ENCODE data around the gene RBM47. TPM values are rescaled to one million over a fixed set of nuclear protein-coding genes. Genes with fewer than 3 reads are reported as not detected.

RBM47 gene
- total RNA-seq, 1 experiment from 2014 or later, result 0.28 TPM

GRCh38 chr4:40506492-40506891 is 123.2 kb downstream of the RBM47 start:
- no peak for DNase-seq (ENCODE audit: low spot score)
- POLR2A ChIA-PET (ENCODE audit: low non-redundant PET), result no interaction called here

DNA sequence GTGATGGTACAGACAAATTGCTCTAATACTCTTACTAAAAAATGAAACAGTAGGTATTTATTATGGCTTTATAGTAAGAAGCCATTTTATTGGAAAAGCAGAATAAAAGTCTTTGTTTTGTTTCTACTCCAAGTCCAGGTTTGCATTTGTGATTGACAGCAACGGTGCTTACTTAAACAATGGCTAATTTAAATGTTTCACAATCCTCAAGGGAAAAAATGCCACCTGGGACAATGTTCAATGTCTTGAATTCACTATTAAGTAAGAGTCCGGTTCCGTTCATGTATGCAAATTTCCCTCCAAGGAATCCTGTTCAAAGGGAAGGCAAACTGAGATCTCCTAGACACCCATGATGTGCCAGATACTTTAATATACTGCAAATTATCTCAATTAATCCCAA is 123.6 kb downstream of the RBM47 start:
- TF ChIP-seq EZH2 (IDR thresholded peaks at IDR 0.05; ENCODE audit: borderline replicate concordance, low read depth, low read length, poor library complexity, severe bottlenecking), result no peak
- TF ChIP-seq, protein P1, sequence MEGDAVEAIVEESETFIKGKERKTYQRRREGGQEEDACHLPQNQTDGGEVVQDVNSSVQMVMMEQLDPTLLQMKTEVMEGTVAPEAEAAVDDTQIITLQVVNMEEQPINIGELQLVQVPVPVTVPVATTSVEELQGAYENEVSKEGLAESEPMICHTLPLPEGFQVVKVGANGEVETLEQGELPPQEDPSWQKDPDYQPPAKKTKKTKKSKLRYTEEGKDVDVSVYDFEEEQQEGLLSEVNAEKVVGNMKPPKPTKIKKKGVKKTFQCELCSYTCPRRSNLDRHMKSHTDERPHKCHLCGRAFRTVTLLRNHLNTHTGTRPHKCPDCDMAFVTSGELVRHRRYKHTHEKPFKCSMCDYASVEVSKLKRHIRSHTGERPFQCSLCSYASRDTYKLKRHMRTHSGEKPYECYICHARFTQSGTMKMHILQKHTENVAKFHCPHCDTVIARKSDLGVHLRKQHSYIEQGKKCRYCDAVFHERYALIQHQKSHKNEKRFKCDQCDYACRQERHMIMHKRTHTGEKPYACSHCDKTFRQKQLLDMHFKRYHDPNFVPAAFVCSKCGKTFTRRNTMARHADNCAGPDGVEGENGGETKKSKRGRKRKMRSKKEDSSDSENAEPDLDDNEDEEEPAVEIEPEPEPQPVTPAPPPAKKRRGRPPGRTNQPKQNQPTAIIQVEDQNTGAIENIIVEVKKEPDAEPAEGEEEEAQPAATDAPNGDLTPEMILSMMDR (conservative IDR thresholded peaks at IDR 0.05; ENCODE audit: low read depth, low read length), result no peak
- no peaks in the 10 kb centered on the region for H3K27me3 ChIP-seq (replicated peaks; ENCODE audit: insufficient read depth, low read depth, low read length, poor library complexity)
- ChIA-PET POLR2A (ENCODE audit: low non-redundant PET) (no interaction called here), CTCF (no interaction called here)
- intact Hi-C loops (cut with micrococcal nuclease; ENCODE audit: unreplicated experiment), result no loop called here
- H3K36me3 ChIP-seq (ENCODE audit: insufficient read depth, low read length, poor library complexity, severe bottlenecking), result no peaks in the 10 kb centered on the region
- no peak overlapping the region for H3K27ac ChIP-seq (ENCODE audit: low read depth, low read length, poor library complexity, severe bottlenecking)
- BruUV-seq (replicated peaks), result no TSS peak
- H3K4me1 ChIP-seq (ENCODE audit: insufficient read depth, low read length, poor library complexity, severe bottlenecking), result no peaks in the 10 kb centered on the region
- H3K9me3 ChIP-seq (ENCODE audit: low read depth, low read length, poor library complexity, severe bottlenecking), result no peaks in the 10 kb centered on the region
- no peak overlapping the region for H3K4me3 ChIP-seq (ENCODE audit: low read depth, low read length, poor library complexity, severe bottlenecking)
- no peak for DNase-seq (ENCODE audit: low spot score)

More at GRCh38 chr4:40506492-40506891, 123.2 kb downstream of the RBM47 start:
- TF ChIP-seq, protein P1 (conservative IDR thresholded peaks at IDR 0.05; ENCODE audit: low read depth, low read length), result no peak
- no peak for TF ChIP-seq EZH2 (IDR thresholded peaks at IDR 0.05; ENCODE audit: borderline replicate concordance, low read depth, low read length, poor library complexity, severe bottlenecking)
- Histone ChIP-seq H3K9me3 (ENCODE audit: low read depth, low read length, poor library complexity, severe bottlenecking) (no peaks in the 10 kb centered on the region), H3K36me3 (ENCODE audit: insufficient read depth, low read length, poor library complexity, severe bottlenecking) (no peaks in the 10 kb centered on the region), H3K4me3 (ENCODE audit: low read depth, low read length, poor library complexity, severe bottlenecking) (no peak overlapping the region), H3K4me1 (ENCODE audit: insufficient read depth, low read length, poor library complexity, severe bottlenecking) (no peaks in the 10 kb centered on the region), H3K27me3 (replicated peaks; ENCODE audit: insufficient read depth, low read depth, low read length, poor library complexity) (no peaks in the 10 kb centered on the region), H3K27ac (ENCODE audit: low read depth, low read length, poor library complexity, severe bottlenecking) (no peak overlapping the region)
- intact Hi-C loops (cut with micrococcal nuclease; ENCODE audit: unreplicated experiment), result no loop called here
- BruUV-seq (replicated peaks), result no TSS peak
- CTCF ChIA-PET, result no interaction called here

DNA sequence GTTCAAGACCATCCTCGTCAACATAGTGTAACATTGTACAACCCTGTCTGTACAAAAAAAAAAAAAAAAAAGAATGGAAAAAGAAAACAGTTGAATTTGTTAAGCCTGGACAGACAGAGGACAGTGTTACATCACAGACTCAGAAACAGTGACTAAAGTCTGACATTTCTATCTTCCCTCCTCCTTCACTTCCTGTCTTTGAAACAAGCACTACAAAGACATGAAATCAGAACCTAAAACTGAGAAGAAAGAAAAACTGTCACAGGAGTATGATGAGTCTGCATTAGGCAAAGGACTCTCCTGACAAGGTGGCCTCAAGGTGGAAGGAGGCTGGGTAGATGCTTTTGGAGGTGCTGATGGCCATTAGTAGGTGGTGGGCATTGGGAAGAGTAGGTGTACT is 126.7 kb downstream of the RBM47 start:
- no peak for DNase-seq (ENCODE audit: low spot score)
- BruUV-seq (replicated peaks), result no TSS peak
- intact Hi-C loops (cut with micrococcal nuclease; ENCODE audit: unreplicated experiment), result no loop called here
- Histone ChIP-seq H3K9me3 (ENCODE audit: low read depth, low read length, poor library complexity, severe bottlenecking) (no peaks in the 10 kb centered on the region), H3K4me1 (ENCODE audit: insufficient read depth, low read length, poor library complexity, severe bottlenecking) (no peaks in the 10 kb centered on the region), H3K27me3 (replicated peaks; ENCODE audit: insufficient read depth, low read depth, low read length, poor library complexity) (no peaks in the 10 kb centered on the region), H3K27ac (ENCODE audit: low read depth, low read length, poor library complexity, severe bottlenecking) (no peak overlapping the region), H3K4me3 (ENCODE audit: low read depth, low read length, poor library complexity, severe bottlenecking) (no peak overlapping the region), H3K36me3 (ENCODE audit: insufficient read depth, low read length, poor library complexity, severe bottlenecking) (no peaks in the 10 kb centered on the region)
- ChIA-PET POLR2A (ENCODE audit: low non-redundant PET) (no interaction called here), CTCF (no interaction called here)
- TF ChIP-seq, protein P1 (conservative IDR thresholded peaks at IDR 0.05; ENCODE audit: low read depth, low read length), result no peak
- TF ChIP-seq EZH2 (IDR thresholded peaks at IDR 0.05; ENCODE audit: borderline replicate concordance, low read depth, low read length, poor library complexity, severe bottlenecking), result no peak
